Thyroid gland (tissue), 4 donors: ENCODE data around the gene TRIM46.

ENCODE experiments used
- POLR2A ChIP-seq, 2 donors: fragments of 450-650 bp; IDR thresholded peaks; one replicate each; pipeline ENCODE4 v1.6.1; 2017; ENCODE audit warnings: antibody characterized with exemption in 2 of 2, mild to moderate bottlenecking in 2 of 2, moderate library complexity in 1 of 2
- TF ChIP-seq, protein P1 (sequence below), 6 experiments: fragments of 200-600 bp in 3 of 6; fragments of 450-650 bp in 3 of 6; sonication (generic) in 3 of 6; IDR thresholded peaks; one replicate each; pipeline ENCODE4 v1.5.1; 2016 to 2019; ENCODE audit warnings: antibody characterized with exemption in 6 of 6, mild to moderate bottlenecking in 2 of 6, inconsistent platforms in 1 of 6, moderate library complexity in 1 of 6

DNA sequence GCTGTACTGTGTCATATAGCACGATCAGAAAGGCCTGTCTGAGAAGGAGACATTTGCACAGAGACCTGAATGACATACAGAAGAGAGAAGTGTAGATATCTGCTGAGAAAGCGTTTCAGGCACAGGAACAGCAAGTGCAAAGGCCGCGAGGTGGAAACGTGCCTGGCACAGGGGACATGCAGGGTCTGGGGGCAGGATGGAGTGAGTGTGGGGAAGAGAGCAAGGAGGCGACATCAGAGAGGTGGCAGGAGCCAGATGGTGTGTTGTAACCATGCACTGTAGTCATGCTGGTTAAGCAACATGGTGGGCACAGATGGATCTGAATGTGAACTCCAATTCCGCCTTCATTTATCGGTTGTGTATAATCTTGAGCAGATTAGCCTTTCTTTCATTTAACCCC lies 13.5 kb upstream of the TRIM46 start:
- TF ChIP-seq, protein P1, sequence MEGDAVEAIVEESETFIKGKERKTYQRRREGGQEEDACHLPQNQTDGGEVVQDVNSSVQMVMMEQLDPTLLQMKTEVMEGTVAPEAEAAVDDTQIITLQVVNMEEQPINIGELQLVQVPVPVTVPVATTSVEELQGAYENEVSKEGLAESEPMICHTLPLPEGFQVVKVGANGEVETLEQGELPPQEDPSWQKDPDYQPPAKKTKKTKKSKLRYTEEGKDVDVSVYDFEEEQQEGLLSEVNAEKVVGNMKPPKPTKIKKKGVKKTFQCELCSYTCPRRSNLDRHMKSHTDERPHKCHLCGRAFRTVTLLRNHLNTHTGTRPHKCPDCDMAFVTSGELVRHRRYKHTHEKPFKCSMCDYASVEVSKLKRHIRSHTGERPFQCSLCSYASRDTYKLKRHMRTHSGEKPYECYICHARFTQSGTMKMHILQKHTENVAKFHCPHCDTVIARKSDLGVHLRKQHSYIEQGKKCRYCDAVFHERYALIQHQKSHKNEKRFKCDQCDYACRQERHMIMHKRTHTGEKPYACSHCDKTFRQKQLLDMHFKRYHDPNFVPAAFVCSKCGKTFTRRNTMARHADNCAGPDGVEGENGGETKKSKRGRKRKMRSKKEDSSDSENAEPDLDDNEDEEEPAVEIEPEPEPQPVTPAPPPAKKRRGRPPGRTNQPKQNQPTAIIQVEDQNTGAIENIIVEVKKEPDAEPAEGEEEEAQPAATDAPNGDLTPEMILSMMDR (IDR thresholded peaks at IDR 0.05), result no peak
- no peak for TF ChIP-seq POLR2A (IDR thresholded peaks at IDR 0.05)
